Activated gamma-delta T cell (primary cell): ENCODE data around the gene DSE.
"Not testable (repeated sequence)": the region's sequence is repeated elsewhere in the genome, so short reads cannot be mapped to it uniquely, and the experiment has no call there.

Source experiments
- DNase-seq: peaks from one replicate; lab custom pipeline; 2025; lab: John Stamatoyannopoulos, UW
- total RNA-seq, 2 donors: gene quantifications; one replicate each; lab custom pipeline; 2026; lab: John Stamatoyannopoulos, UW

DSE gene
- total RNA-seq: 10.4 to 27.5 reads per million in 2 donors

GRCh38 chr6:116370760-116371119 is at the start of gene DSE:
Gene DSE (plus strand): TSS chr6:116370947. CDS start chr6:116399251, 28,304 bp downstream.
- peak; percentile 51 for DNase-seq

- not testable (repeated sequence) for DNase-seq
These were observed 48.8 kb upstream of the DSE start for GRCh38 chr6:116321933-116322332.

GRCh38 chr6:116323863-116324262 is 46.9 kb upstream of the DSE start:
- no peak for DNase-seq

- not testable (repeated sequence) for DNase-seq
These were observed 45.1 kb upstream of the DSE start for GRCh38 chr6:116325634-116326132.

GRCh38 chr6:116326181-116326671 is 44.5 kb upstream of the DSE start:
- DNase-seq: no peak

GRCh38 chr6:116326996-116327395 is 43.8 kb upstream of the DSE start:
- no peak for DNase-seq

- DNase-seq: no peak
These were observed 42.8 kb upstream of the DSE start for GRCh38 chr6:116327803-116328527.

GRCh38 chr6:116328528-116328903 is 42.2 kb upstream of the DSE start:
- no peak for DNase-seq

GRCh38 chr6:116329156-116329555 is 41.6 kb upstream of the DSE start:
- no peak for DNase-seq

GRCh38 chr6:116330511-116330910 is 40.2 kb upstream of the DSE start:
- no peak for DNase-seq

- no peak for DNase-seq
These were observed 38.7 kb upstream of the DSE start for GRCh38 chr6:116332096-116332495.

GRCh38 chr6:116334638-116335409 is 35.9 kb upstream of the DSE start:
- DNase-seq: not testable (repeated sequence)

GRCh38 chr6:116335612-116336215 is 35.0 kb upstream of the DSE start:
- no peak for DNase-seq

- no peak for DNase-seq
These were observed 31.8 kb upstream of the DSE start for GRCh38 chr6:116338943-116339342.

- not testable (repeated sequence) for DNase-seq
These were observed 30.1 kb upstream of the DSE start for GRCh38 chr6:116340625-116341024.

- no peak for DNase-seq
These were observed 21.5 kb upstream of the DSE start for GRCh38 chr6:116349216-116349615.

GRCh38 chr6:116351101-116351500 is 19.6 kb upstream of the DSE start:
- DNase-seq: no peak

- no peak for DNase-seq
These were observed 18.0 kb upstream of the DSE start for GRCh38 chr6:116352515-116353471.

GRCh38 chr6:116354236-116354635 is 16.5 kb upstream of the DSE start:
- DNase-seq: no peak

- no peak for DNase-seq
These were observed 15.0 kb upstream of the DSE start for GRCh38 chr6:116355796-116356195.

- no peak for DNase-seq
These were observed 11.6 kb upstream of the DSE start for GRCh38 chr6:116359131-116359530.
